ENCODE results near the gene C2CD5.
A peak's percentile ranks its signal among the peaks of the same experiment; 100 is the strongest.

The C2CD5 gene

GRCh38 chr12:22415342-22416309, 128.7 kb downstream of the C2CD5 start:
- H3K27me3 Mint-ChIP-seq: no peaks in the 10 kb centered on the region
- H3K4me1 Mint-ChIP-seq: peaks cover 39% of the 10 kb centered on the region
- DNase-seq (ENCODE audit: low spot score in 2 of 2) (no peak), ATAC-seq (replicated peaks; ENCODE audit: extremely low read depth, poor library complexity, severe bottlenecking) (no peak)
- H3K27ac Mint-ChIP-seq (ENCODE audit: low read depth): no peak overlapping the region
- H3K4me3 Mint-ChIP-seq: no peak overlapping the region
- no peaks in the 10 kb centered on the region for H3K9me3 Mint-ChIP-seq
- peaks cover 2% of the 10 kb centered on the region for H3K36me3 Mint-ChIP-seq (ENCODE audit: insufficient read depth)

DNA sequence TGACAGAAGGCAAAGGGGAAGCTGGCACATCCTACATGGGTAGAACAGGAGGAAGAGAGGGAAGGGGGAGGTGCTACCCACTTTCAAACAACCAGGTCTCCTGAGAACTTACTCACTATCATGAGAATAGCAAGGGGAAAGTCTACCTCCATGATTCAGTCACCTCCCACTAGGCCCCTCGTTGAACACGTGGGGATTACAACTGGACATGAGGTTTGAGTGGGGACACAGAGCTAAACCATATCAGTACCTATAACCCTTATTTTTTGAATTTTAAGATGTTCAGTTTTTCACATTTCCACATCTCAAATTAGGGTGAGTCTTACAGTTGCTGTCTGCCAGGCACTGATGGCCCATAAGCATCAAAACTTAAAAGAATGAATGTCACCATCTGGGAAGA, 129.6 kb downstream of the C2CD5 start:
- no peak for DNase-seq (ENCODE audit: low spot score in 2 of 2)
- Mint-ChIP-seq H3K27ac (ENCODE audit: low read depth) (peak overlapping the region; percentile 29), H3K27me3 (no peaks in the 10 kb centered on the region)

DNA sequence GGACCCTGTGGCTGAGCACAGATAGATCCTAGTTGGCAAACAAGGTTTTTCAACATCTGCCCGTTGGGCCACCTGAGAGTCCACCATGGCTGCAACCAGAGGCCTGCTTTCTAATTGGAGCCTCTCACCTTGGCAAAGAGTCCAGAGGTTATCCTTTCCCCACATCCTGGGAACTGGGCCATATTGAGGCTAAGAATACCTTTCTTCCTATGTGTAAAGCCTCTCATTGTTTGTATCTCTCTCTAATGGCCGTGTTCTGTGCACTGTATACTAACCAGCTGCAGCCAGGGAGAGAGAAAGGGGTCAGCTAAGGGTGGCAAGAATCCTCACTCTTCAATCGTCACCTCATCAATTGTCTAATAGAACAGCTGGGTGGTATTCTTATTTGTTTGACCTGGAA, 130.8 kb downstream of the C2CD5 start:
- no peak for ATAC-seq (replicated peaks; ENCODE audit: extremely low read depth, poor library complexity, severe bottlenecking)
- Mint-ChIP-seq H3K36me3 (ENCODE audit: insufficient read depth) (peaks cover 17% of the 10 kb centered on the region), H3K4me1 (peaks cover 57% of the 10 kb centered on the region), H3K9me3 (no peaks in the 10 kb centered on the region), H3K27ac (ENCODE audit: low read depth) (no peak overlapping the region), H3K4me3 (no peak overlapping the region), H3K27me3 (no peaks in the 10 kb centered on the region)
- no peak for DNase-seq (ENCODE audit: low spot score in 2 of 2)

More for the DNA sequence above, 129.6 kb downstream of the C2CD5 start:
- Mint-ChIP-seq H3K4me1 (peaks cover 45% of the 10 kb centered on the region), H3K9me3 (no peaks in the 10 kb centered on the region), H3K4me3 (no peak overlapping the region), H3K36me3 (ENCODE audit: insufficient read depth) (peaks cover 11% of the 10 kb centered on the region)
- ATAC-seq (replicated peaks; ENCODE audit: extremely low read depth, poor library complexity, severe bottlenecking): no peak

DNA sequence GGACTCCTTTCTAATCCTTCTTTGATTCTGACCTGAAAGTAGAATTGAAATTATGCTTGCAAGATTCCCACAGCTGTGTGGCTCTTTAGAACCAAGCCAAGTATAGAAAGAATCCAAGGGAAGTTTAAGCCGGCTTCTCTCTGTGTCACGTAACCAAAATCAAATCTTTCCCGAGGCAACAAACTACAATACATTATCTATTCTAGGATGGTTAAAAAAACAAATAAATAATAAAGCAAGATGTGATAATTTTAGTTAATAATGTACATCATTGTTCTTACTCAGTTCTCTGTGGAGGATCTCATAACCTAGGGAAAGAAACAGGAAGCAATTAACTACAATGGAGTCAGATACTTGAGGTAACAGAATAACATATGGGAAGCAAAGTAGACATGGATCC, 131.8 kb downstream of the C2CD5 start:
- Mint-ChIP-seq H3K4me1 (peaks cover 64% of the 10 kb centered on the region), H3K9me3 (no peaks in the 10 kb centered on the region), H3K36me3 (ENCODE audit: insufficient read depth) (peaks cover 16% of the 10 kb centered on the region), H3K4me3 (peak overlapping the region; percentile 94), H3K27me3 (no peaks in the 10 kb centered on the region), H3K27ac (ENCODE audit: low read depth) (peak overlapping the region; percentile 89)
- DNase-seq (ENCODE audit: low spot score in 2 of 2) (no peak), ATAC-seq (replicated peaks; ENCODE audit: extremely low read depth, poor library complexity, severe bottlenecking) (no peak)

DNA sequence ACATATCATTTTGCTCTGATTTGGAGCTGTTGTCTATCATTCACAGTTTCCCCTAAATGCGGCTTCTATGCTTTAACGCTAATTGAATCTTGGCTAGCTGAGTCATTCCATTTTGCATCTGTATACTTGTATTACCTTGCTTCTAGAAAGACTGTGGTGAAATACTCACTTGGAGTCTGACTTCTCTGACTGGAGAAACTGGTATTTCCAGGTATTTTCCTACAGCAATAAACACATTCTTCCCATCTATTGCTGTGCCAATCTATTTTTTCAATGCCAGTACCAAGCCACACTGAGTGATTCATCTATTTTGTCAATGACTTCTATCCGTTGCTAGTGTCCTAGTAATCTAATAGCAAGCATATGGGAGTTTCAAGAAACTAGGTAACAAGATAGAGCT, 133.9 kb downstream of the C2CD5 start:
- peak overlapping the region; percentile 100 for H3K27ac Mint-ChIP-seq (ENCODE audit: low read depth)
- peaks cover 16% of the 10 kb centered on the region for H3K36me3 Mint-ChIP-seq (ENCODE audit: insufficient read depth)
- peak; percentile 41 for ATAC-seq (replicated peaks; ENCODE audit: extremely low read depth, poor library complexity, severe bottlenecking)
- no peaks in the 10 kb centered on the region for H3K27me3 Mint-ChIP-seq
- no peak for DNase-seq (ENCODE audit: low spot score in 2 of 2)
- peak overlapping the region; percentile 94 for H3K4me3 Mint-ChIP-seq
- no peaks in the 10 kb centered on the region for H3K9me3 Mint-ChIP-seq
- H3K4me1 Mint-ChIP-seq: peaks cover 54% of the 10 kb centered on the region

DNA sequence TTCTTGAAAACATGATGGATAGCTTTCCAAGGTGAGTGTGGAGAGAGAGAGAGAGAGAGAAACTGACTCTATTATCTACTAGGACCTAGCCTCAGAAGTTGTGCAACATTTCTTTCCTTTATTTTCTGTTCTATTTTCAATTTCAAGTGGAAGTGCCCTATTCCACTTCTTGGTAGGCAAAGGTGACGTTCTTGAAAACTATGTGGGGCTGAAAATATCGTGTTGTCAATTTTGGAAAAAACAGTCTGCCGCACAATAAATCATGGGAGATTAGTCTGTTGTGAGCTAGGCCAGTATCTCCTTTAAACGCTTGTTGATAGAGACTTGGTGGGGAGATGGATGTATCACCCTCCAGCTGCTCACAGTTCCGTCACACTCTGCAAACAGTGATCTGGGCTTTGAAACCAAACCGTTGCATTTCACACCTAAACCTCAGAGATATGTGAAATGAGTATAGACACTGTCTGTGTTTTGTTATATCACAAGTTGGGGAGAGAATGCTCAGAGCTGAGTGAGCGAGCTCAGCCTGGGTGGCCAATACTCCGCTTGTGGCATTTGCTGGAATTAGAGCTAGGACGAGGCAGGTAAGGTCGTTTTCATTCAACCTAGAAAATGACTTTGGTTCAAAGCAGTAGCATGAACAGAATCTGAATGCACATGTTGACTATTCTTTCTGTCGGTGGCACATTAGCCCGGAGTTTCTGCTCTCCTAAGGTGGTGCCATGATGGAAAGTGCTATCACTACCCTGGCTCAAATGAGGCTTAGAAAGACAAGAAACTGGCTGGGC, 134.8 kb downstream of the C2CD5 start:
- H3K9me3 Mint-ChIP-seq: no peaks in the 10 kb centered on the region
- H3K4me1 Mint-ChIP-seq: peaks cover 51% of the 10 kb centered on the region
- H3K4me3 Mint-ChIP-seq: peak overlapping the region; percentile 94
- no peaks in the 10 kb centered on the region for H3K27me3 Mint-ChIP-seq
- peak overlapping the region; percentile 100 for H3K27ac Mint-ChIP-seq (ENCODE audit: low read depth)
- DNase-seq (ENCODE audit: low spot score in 2 of 2) (peak in 1 of 2 donors; percentile 78), ATAC-seq (replicated peaks; ENCODE audit: extremely low read depth, poor library complexity, severe bottlenecking) (peak; percentile 91)
- peaks cover 16% of the 10 kb centered on the region for H3K36me3 Mint-ChIP-seq (ENCODE audit: insufficient read depth)

GRCh38 chr12:22408610-22409376, 135.5 kb downstream of the C2CD5 start:
- Mint-ChIP-seq H3K4me3 (peak overlapping the region; percentile 94), H3K4me1 (peaks cover 51% of the 10 kb centered on the region), H3K36me3 (ENCODE audit: insufficient read depth) (peaks cover 16% of the 10 kb centered on the region), H3K9me3 (no peaks in the 10 kb centered on the region), H3K27me3 (no peaks in the 10 kb centered on the region), H3K27ac (ENCODE audit: low read depth) (peak overlapping the region; percentile 100)
- ATAC-seq (replicated peaks; ENCODE audit: extremely low read depth, poor library complexity, severe bottlenecking): peak; percentile 37
- DNase-seq (ENCODE audit: low spot score in 2 of 2): peak in 1 of 2 donors; percentile 30

- H3K4me1 Mint-ChIP-seq: peaks cover 42% of the 10 kb centered on the region
- no peaks in the 10 kb centered on the region for H3K9me3 Mint-ChIP-seq
- H3K27me3 Mint-ChIP-seq: no peaks in the 10 kb centered on the region
- peak overlapping the region; percentile 82 for H3K27ac Mint-ChIP-seq (ENCODE audit: low read depth)
- H3K4me3 Mint-ChIP-seq: peak overlapping the region; percentile 50
- no peak for ATAC-seq (replicated peaks; ENCODE audit: extremely low read depth, poor library complexity, severe bottlenecking)
- H3K36me3 Mint-ChIP-seq (ENCODE audit: insufficient read depth): peaks cover 17% of the 10 kb centered on the region
- DNase-seq (ENCODE audit: low spot score in 2 of 2): no peak
Measured at GRCh38 chr12:22407397-22407796, 136.9 kb downstream of the C2CD5 start.

GRCh38 chr12:22406627-22407026, 137.7 kb downstream of the C2CD5 start:
- Mint-ChIP-seq H3K36me3 (ENCODE audit: insufficient read depth) (peaks cover 17% of the 10 kb centered on the region), H3K27ac (ENCODE audit: low read depth) (peak overlapping the region; percentile 82), H3K4me3 (no peak overlapping the region), H3K4me1 (peaks cover 42% of the 10 kb centered on the region), H3K27me3 (no peaks in the 10 kb centered on the region), H3K9me3 (no peaks in the 10 kb centered on the region)
- no peak for DNase-seq (ENCODE audit: low spot score in 2 of 2)
- ATAC-seq (replicated peaks; ENCODE audit: extremely low read depth, poor library complexity, severe bottlenecking): no peak

GRCh38 chr12:22399464-22400180, 144.7 kb downstream of the C2CD5 start:
- no peak for ATAC-seq (replicated peaks; ENCODE audit: extremely low read depth, poor library complexity, severe bottlenecking)

More at GRCh38 chr12:22399464-22400180, 144.7 kb downstream of the C2CD5 start:
- no peak for DNase-seq (ENCODE audit: low spot score in 2 of 2)
- peaks cover 35% of the 10 kb centered on the region for H3K4me1 Mint-ChIP-seq
- H3K27ac Mint-ChIP-seq (ENCODE audit: low read depth): peak overlapping the region; percentile 56
- no peaks in the 10 kb centered on the region for H3K9me3 Mint-ChIP-seq
- H3K27me3 Mint-ChIP-seq: no peaks in the 10 kb centered on the region
- H3K36me3 Mint-ChIP-seq (ENCODE audit: insufficient read depth): peaks cover 9% of the 10 kb centered on the region
- H3K4me3 Mint-ChIP-seq: no peak overlapping the region
